ENCODE results near the gene CPXM1.

CPXM1 gene

DNA sequence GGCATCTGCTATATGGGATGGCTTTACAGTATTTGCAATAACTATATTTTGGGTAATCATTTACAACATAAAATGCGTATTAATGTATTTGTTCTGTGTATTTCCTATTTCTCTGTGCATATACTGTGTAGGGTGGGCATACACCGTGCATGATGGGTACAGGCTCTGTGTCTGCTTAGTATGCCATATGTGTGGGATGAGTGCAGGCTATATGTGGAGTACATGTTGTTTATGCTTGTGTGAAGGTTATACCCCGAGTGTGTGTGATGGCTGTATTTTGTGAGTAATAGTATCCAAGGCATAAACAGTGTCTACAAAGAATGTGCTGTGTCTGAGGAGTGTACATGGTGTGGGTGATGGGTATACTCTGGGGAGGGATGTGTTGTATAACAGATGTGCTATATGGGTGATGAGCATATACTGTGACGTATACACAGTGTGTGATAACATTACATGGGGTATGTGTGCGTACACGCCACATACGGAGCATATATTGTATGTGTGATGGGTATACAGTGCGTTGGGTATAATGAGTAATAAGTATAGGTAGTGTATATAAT, 52.7 kb downstream of the CPXM1 start:
- no peak for FAIRE-seq

DNA sequence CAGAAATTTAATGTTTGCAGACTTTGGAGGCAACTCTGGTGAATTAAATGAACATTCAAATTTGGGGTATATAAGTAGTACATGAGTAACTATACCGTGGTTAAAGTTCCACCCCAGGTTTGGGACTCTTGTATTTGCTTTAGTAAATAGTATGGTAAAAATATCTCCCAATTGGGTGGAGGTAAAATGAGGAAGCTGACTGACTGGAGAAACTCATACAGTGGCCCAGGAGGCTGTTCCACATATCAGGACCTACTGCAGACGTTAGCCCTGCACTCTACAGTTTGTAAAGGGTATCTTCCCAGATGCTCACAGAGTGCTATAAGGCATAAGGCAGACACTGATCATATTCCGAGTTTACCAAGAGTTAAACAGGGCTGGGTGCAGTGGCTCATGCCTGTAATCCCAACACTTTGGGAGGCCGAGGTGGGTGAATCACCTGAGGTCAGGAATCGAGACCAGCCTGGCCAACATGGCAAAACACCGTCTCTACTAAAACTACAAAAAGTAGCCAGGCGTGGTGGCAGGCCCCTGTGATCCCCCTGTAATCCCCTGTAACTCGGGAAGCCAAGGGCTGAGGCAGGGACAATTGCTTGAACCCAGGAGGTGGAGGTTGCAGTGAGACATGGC, 53.7 kb downstream of the CPXM1 start:
- no peak for FAIRE-seq

DNA sequence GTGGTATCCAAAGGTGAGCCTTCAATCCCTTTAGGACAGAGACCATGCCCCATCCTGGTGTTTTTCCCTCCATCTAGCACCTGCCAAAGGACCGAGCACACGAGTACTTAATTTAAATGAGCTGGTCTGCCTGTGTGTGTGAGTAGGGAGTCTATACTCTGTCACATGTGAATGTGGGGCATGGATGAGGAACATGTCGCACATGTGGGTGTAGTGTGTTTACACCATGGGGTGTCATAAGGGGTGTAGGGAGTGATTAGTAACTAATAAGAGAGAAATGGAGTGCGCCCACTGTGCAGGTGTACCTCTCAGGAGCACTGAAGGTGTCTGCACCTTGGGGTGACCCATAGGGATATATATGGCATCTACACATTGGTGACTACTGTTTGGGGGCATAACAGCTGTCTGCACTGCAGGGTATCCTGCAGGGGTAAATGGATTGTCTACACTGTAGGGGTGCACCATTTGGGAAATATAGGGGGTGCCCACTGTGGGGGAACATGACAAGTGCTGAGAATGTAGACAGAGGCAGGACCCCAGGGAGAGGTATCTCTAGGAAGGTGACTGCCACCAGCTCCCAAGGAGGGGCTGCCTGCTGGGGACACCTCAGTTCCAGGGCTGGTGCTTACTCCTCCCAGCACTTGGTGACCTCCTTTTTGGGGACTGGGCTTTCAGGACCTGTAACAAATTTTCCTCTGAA, 54.3 kb downstream of the CPXM1 start:
- no peak for FAIRE-seq

DNA sequence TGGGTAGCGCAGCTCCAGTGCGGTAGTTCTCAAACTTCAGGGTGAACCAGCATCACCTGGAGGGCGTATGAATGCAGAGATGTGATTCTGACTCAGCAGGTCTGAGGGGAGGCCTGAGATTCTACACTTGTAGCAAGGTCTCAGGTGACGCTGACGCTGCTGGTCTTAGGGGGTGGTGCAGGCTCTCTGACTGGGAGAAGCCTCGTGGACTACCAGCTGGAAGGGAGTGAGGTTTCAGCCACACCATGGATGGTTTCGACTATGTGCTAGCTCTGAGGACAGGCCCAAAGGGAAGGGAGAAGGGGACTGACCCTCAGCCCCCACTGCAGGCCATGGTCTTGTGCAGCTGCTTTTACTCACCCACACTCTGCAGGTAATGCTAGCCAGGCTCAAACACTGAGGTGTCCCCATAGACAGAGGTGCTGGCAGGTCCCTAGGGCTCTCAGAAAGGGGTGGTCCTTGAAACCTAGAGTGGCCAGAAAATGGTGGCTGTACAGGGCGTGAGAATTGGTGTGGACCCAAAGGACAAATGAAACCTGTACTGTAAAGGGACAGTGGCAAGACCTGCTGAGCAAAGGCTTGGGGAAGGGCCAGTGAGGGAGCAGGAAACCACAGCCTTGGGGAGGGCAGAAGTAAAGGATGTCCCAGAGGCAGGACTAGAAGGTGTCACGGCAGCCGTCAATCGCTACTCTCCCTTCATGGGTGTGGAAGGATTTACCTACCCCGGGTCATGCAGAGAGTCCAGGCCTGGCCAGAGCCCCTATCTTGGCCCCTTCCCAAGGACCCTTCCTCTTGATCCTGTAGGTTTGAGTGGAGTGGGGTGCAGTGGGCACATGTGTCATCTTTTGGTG, 55.1 kb downstream of the CPXM1 start:
- FAIRE-seq, result no peak

All from TTC549 (cell line).